ENCODE measurements around the gene CD2AP.

Gene CD2AP

DNA sequence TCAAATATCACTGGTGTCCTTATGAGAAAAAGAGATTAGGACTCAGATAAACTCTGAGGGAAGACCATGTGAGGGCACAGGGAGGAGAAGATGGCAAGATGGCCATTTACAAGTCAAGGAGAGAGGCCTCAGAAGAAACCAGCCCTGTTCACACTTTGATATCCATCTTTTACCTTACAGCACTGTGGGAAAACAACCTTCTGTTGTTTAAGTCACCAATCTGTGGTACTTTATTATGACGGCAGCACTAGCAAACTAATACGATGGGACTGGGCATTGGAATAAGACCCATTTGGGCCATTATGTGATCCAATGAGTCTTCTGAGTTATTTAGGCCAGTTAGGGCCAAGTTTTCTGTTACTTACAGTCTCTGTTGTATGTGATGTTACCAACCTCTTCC, 26.4 kb upstream of the CD2AP start:
- H3K36me3 Mint-ChIP-seq, result no peaks in the 10 kb centered on the region
- H3K27ac Mint-ChIP-seq, result no peak overlapping the region
- DNase-seq (ENCODE audit: low spot score in 2 of 2), result no peak
- no peak for ATAC-seq (ENCODE audit: low read depth)
- no peaks in the 10 kb centered on the region for H3K27me3 Mint-ChIP-seq
- no peak overlapping the region for H3K4me3 Mint-ChIP-seq
- H3K4me1 Mint-ChIP-seq, result no peaks in the 10 kb centered on the region
- H3K9me3 Mint-ChIP-seq, result no peaks in the 10 kb centered on the region

DNA sequence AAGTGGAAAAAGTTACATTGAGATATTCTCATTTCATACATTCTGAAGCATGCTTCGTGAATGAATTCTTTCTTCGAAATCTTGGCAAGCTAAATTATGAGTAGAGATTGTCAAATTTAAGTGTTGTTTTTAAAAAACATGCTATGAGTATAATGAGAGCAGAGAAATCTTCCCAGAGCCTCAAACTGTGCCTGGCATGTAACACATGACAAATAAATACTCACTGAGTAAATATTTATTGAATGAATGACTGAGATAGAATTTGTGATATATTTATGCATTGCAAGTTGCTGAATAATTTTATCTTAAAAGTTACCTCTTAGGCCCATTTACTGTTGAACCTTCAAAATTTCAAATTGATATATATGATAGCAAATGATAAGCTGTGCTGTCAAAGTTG, 24.7 kb upstream of the CD2AP start:
- DNase-seq (ENCODE audit: low spot score in 2 of 2) (no peak), ATAC-seq (ENCODE audit: low read depth) (no peak)
- H3K9me3 Mint-ChIP-seq, result no peaks in the 10 kb centered on the region
- no peak overlapping the region for H3K27ac Mint-ChIP-seq
- H3K4me3 Mint-ChIP-seq, result no peak overlapping the region
- H3K36me3 Mint-ChIP-seq, result no peaks in the 10 kb centered on the region
- H3K4me1 Mint-ChIP-seq, result no peaks in the 10 kb centered on the region
- H3K27me3 Mint-ChIP-seq, result no peaks in the 10 kb centered on the region

DNA sequence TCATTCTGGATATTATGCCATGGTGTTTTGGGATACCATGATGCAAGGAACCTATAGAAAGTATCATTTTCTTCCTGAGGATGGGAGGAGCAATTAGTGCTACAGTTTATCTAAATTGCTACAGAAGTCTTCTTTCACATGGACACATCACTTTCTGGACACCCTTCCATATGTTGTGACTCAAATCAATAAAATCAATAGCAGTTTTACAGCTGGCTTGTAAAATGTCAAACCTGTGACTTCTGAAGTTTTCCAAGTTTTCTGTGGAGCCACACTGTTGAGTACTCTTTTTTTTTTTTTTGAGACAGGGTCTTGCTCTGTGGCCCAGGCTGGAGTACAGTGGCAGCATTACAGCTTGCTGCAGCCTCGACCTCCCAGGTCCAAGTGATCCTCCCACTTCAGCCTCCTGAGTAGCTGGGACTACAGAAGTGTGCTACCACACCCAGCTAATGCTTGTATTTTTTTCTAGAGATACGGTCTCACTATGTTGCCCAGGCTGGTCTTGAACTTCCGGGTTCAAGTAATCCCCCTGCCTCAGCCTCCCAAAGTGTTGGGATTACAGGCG, 24.1 kb upstream of the CD2AP start:
- H3K27me3 Mint-ChIP-seq, result no peaks in the 10 kb centered on the region
- no peak for ATAC-seq (ENCODE audit: low read depth)
- H3K4me1 Mint-ChIP-seq, result no peaks in the 10 kb centered on the region
- no peak overlapping the region for H3K27ac Mint-ChIP-seq
- no peak for DNase-seq (ENCODE audit: low spot score in 2 of 2)
- no peaks in the 10 kb centered on the region for H3K36me3 Mint-ChIP-seq
- H3K9me3 Mint-ChIP-seq, result no peaks in the 10 kb centered on the region
- no peak overlapping the region for H3K4me3 Mint-ChIP-seq

DNA sequence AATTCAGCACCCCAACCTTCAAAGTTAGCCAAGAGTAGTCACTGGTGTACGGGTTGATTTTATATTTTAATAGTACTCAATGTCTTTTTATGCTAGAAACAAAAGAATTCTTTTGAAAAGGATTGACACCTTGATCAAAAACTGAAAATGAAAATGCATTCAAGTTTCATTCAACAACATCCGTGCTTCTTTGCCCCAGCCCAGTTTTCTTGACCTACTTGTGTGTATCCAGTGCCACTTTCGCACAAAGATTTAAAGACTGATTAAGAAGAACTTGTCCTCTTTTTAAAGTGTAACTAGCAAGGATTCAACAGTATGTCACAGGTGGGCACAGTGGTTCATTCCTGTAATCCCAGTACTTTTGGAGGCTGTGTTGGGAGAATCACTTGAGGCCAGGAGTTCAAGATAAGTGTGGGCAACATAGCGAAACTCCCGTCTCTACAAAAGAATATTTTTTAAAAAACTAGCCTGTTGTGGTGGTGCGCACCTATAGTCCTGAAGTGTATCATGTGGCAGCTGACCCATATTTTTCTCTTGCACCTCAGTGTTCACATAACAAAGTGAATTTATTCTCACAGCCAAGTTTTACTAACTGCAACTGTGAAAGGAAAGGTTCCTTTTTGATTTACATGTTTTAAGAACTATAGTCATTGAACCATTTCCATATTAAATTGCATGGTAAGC, 22.7 kb upstream of the CD2AP start:
- no peak for ATAC-seq (ENCODE audit: low read depth)
- Mint-ChIP-seq H3K27me3 (no peaks in the 10 kb centered on the region), H3K27ac (no peak overlapping the region), H3K4me1 (no peaks in the 10 kb centered on the region), H3K9me3 (no peaks in the 10 kb centered on the region), H3K36me3 (no peaks in the 10 kb centered on the region), H3K4me3 (no peak overlapping the region)
- DNase-seq (ENCODE audit: low spot score in 2 of 2), result no peak

DNA sequence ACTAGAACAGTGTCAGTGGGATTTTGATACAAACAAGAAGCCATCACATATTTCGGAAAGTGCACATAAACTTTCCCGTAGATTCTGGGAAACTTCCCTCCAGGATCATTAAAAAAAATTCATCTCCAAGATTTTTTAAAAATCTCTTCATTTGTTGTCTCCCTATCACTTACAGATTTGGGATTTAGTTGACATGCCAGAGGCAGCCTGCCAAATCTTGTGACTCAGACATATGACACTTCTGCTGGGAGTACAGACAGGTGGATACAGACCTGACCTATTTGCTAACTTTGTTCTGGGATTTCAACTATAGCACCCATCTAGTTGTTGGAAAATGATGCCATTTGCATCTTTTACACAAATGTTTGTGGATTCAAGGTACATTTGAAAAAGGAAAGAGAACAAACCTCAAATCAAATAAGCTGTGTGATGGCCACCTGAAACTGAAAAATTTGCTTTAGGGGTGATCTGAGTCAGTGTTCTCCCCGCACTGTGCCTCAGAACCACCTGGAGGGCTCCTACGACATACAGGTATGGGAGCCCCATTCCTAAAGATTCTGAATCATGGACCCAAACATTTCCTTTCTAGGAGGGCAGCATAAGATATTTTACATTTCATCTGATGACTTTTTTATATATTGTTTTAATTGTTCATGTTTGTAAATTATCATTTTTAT, 21.9 kb upstream of the CD2AP start:
- H3K36me3 Mint-ChIP-seq, result no peaks in the 10 kb centered on the region
- no peak overlapping the region for H3K4me3 Mint-ChIP-seq
- no peak for DNase-seq (ENCODE audit: low spot score in 2 of 2)
- ATAC-seq (ENCODE audit: low read depth), result no peak
- no peaks in the 10 kb centered on the region for H3K9me3 Mint-ChIP-seq
- no peaks in the 10 kb centered on the region for H3K27me3 Mint-ChIP-seq
- no peak overlapping the region for H3K27ac Mint-ChIP-seq
- H3K4me1 Mint-ChIP-seq, result peaks cover 3% of the 10 kb centered on the region

DNA sequence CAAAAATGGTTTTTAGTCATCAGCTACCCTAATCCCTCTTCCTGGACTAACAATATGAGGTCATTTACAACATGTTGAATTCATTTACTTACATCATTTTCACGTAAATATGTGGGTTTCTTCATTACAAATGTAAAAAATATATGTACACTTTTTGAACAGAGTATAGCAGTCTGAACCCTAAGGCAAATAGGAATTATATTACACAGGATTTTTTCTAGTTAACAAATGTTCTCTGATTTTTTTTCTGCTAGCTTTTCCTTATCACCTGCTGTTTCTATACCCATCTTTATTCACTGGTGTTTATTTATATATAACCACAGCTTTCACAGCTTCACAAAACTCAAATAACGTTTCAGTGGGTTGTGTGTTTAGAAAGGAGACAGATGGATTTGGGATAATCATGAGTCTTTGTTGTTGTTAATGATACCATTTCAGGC, 21.0 kb upstream of the CD2AP start:
- H3K36me3 Mint-ChIP-seq, result no peaks in the 10 kb centered on the region
- H3K4me3 Mint-ChIP-seq, result no peak overlapping the region
- H3K27me3 Mint-ChIP-seq, result no peaks in the 10 kb centered on the region
- no peaks in the 10 kb centered on the region for H3K9me3 Mint-ChIP-seq
- peaks cover 9% of the 10 kb centered on the region for H3K4me1 Mint-ChIP-seq
- ATAC-seq (ENCODE audit: low read depth), result no peak
- no peak overlapping the region for H3K27ac Mint-ChIP-seq
- DNase-seq (ENCODE audit: low spot score in 2 of 2), result no peak

DNA sequence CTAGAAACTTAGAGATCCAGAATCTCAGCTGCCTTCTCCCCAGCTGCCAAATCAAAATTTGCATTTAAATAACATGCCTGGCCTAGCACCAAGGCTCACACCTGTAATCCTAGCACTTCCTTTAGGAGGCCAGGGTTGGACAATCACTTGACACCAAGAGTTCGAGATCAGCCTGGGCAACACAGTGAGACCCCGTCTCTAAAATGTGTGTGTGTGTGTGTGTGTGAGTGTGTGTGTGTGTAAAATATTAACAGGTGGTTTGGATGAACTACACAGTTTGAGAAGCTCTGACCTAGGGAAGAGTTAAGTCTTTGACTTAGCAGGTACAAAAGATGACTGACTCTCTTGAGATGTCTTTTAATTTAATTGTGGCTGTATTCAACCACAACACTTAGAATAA, 20.2 kb upstream of the CD2AP start:
- ATAC-seq (ENCODE audit: low read depth) (no peak), DNase-seq (ENCODE audit: low spot score in 2 of 2) (no peak)
- Mint-ChIP-seq H3K4me1 (peaks cover 10% of the 10 kb centered on the region), H3K36me3 (no peaks in the 10 kb centered on the region), H3K27me3 (no peaks in the 10 kb centered on the region), H3K27ac (no peak overlapping the region), H3K9me3 (no peaks in the 10 kb centered on the region), H3K4me3 (no peak overlapping the region)

DNA sequence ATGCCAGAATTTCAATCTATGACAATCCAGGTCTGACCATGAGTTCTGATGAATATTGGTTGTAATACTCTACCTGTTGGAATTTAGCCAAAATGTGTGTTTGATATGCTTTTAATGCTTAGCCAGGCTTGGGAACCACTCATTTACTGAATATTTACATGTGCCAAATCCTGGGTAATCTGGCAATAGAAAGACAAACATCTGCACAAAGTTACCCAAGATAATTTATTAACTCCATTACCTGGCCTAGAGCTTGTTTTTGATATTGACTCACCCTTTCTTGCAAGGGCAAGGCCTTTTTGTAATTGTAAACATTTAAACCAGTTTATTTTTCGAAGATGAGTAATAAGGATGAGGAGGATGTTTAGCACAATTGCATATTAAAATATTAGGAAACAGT, 13.5 kb upstream of the CD2AP start:
- H3K27me3 Mint-ChIP-seq, result no peaks in the 10 kb centered on the region

DNA sequence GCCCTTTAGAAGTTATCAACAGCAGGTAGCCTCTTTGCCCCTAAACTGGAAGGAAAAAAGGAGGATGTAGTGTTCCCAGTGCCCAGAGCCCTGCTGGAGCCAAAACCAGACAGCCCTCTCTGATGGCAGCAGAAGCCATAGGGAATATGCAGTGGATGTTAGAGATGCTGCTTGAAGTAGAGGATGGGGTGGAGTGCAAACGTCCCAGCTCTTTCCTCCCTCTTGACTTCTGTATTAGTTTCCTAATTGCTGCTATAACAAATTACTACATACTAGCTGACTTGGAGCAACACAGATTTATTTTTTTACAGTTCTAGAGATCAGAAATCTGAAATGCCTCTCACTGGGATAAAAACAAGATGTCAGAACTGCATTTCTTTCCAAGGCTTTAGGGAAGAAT, 12.5 kb upstream of the CD2AP start:
- peaks cover 2% of the 10 kb centered on the region for H3K9me3 Mint-ChIP-seq
- ATAC-seq (ENCODE audit: low read depth) (no peak), DNase-seq (ENCODE audit: low spot score in 2 of 2) (no peak)
- peaks cover 10% of the 10 kb centered on the region for H3K4me1 Mint-ChIP-seq
- H3K27me3 Mint-ChIP-seq, result no peaks in the 10 kb centered on the region
- no peak overlapping the region for H3K27ac Mint-ChIP-seq
- no peak overlapping the region for H3K4me3 Mint-ChIP-seq
- no peaks in the 10 kb centered on the region for H3K36me3 Mint-ChIP-seq

More for the DNA sequence above, 13.5 kb upstream of the CD2AP start:
- no peaks in the 10 kb centered on the region for H3K36me3 Mint-ChIP-seq
- H3K9me3 Mint-ChIP-seq, result peaks cover 2% of the 10 kb centered on the region
- H3K27ac Mint-ChIP-seq, result no peak overlapping the region
- no peak for ATAC-seq (ENCODE audit: low read depth)
- no peak for DNase-seq (ENCODE audit: low spot score in 2 of 2)
- peaks cover 10% of the 10 kb centered on the region for H3K4me1 Mint-ChIP-seq
- H3K4me3 Mint-ChIP-seq, result no peak overlapping the region

DNA sequence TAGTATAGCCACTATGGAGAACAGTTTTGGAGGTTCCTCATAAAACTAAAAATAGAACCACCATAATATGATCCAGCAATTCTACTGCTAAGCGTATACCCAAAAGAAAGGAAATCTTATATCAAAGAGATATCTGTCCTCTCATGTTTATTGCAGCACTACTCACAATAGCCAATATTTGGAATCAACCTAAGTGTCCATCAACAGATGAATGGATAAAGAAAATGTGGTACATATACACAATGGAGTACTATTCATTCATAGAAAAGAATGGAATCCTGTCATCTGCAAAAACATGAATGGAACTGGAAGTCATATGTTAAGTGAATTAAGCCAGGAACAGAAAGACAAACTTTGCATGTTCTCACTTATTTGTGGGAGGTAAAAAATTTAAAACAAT, 5.7 kb upstream of the CD2AP start:
- Mint-ChIP-seq H3K27me3 (no peaks in the 10 kb centered on the region), H3K27ac (peak overlapping the region; percentile 18), H3K4me3 (no peak overlapping the region)

DNA sequence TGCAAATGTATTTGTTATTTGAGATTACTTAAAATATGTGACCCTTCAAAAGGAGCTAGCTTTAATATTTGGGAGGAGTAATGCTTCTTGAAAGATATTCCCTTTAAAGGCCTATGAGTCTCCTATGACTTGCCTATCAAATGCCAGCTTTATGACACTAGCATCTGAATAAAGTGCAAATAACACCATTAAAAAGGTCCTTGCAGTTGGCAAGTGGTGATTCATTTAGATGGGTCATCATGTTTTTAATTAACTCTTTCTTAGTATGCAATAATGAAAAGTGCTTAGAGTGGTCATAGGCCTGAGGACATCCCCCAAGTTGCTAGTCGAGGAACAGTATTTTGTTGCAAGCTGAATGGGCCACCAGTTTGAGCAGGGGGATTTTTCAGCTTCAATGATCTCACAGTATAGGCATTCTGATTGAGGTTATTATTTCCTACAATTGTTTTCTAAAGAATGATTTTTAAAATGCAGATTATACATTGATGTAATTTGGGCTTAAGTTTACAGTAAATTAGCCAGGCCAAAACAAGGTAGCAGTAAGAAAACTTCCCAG, 3.7 kb upstream of the CD2AP start:
- Mint-ChIP-seq H3K27me3 (no peaks in the 10 kb centered on the region), H3K4me1 (peaks cover 14% of the 10 kb centered on the region), H3K27ac (peak overlapping the region; percentile 45), H3K4me3 (no peak overlapping the region), H3K9me3 (peaks cover 2% of the 10 kb centered on the region), H3K36me3 (no peaks in the 10 kb centered on the region)
- ATAC-seq (ENCODE audit: low read depth), result no peak
- DNase-seq (ENCODE audit: low spot score in 2 of 2), result no peak

More for the DNA sequence above, 5.7 kb upstream of the CD2AP start:
- ATAC-seq (ENCODE audit: low read depth) (no peak), DNase-seq (ENCODE audit: low spot score in 2 of 2) (no peak)
- Mint-ChIP-seq H3K36me3 (no peaks in the 10 kb centered on the region), H3K9me3 (peaks cover 2% of the 10 kb centered on the region), H3K4me1 (peaks cover 6% of the 10 kb centered on the region)

DNA sequence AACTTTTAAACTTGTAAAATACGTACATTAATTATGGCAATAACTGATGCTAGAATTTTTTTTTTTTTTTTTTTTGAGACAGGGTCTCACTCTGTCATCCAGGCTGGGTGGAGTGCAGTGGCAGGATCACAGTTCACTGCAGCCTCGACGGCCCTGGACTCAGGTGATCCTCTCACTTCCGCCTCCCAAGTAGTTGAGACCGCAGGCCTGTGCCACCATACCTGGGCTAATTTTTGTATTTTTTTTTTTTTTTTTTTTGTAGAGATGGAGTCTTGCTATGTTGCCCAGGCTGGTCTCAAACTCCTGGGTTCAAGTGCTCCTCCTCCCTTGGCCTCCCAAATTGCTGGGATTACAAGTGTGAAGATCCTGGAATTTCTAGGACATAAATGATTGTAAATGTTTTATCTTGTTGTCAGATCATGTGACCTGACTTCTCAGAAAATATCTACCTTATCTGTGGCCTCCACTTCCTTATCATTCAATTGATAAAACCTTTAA, 2.2 kb upstream of the CD2AP start:
- Mint-ChIP-seq H3K4me1 (peaks cover 18% of the 10 kb centered on the region), H3K9me3 (peaks cover 1% of the 10 kb centered on the region), H3K27ac (no peak overlapping the region), H3K36me3 (no peaks in the 10 kb centered on the region), H3K4me3 (no peak overlapping the region), H3K27me3 (no peaks in the 10 kb centered on the region)
- ATAC-seq (ENCODE audit: low read depth) (no peak), DNase-seq (ENCODE audit: low spot score in 2 of 2) (no peak)

DNA sequence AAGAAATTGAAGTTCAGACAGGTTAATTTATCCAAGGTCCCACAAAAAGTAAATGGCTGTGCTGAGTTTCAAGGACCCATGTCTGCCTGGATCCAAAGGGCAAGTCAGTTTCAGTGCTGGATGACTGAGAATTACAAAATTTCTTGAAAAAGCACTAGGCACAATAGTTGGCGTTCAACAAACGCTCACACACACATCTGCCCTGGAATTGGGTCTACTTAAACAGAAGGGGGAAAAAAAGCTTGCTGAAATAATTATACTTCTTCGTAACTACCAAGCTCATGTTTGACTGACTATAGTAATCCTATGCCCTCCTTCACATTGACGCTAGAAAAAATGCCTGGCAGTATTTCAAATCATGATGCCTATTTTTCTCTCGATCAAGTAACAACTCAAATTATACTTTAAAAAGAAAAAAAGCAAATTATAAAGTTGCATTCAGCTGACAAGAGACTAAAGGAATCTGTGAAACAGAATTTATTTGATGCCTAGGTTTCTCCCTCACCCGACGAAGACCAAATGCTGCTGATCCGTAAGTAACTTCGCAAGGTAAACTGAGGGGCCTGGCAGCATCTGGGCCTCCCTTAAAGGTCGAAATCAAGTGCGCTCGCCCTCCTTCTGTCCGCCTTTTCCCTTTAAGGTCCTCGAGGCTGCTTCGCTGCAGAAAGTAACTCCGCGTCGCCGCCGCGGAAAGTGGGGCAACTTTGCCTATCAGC, 650 bp upstream of the CD2AP start:
- H3K27me3 Mint-ChIP-seq, result no peaks in the 10 kb centered on the region
- H3K9me3 Mint-ChIP-seq, result no peaks in the 10 kb centered on the region
- DNase-seq (ENCODE audit: low spot score in 2 of 2), result no peak
- peak overlapping the region; percentile 96 for H3K27ac Mint-ChIP-seq
- H3K4me3 Mint-ChIP-seq, result peak overlapping the region; percentile 100
- ATAC-seq (ENCODE audit: low read depth), result no peak
- H3K4me1 Mint-ChIP-seq, result peaks cover 21% of the 10 kb centered on the region
- no peaks in the 10 kb centered on the region for H3K36me3 Mint-ChIP-seq

All from memory B cell (primary cell).